ENCODE data around the gene VPS4B.

DNA sequence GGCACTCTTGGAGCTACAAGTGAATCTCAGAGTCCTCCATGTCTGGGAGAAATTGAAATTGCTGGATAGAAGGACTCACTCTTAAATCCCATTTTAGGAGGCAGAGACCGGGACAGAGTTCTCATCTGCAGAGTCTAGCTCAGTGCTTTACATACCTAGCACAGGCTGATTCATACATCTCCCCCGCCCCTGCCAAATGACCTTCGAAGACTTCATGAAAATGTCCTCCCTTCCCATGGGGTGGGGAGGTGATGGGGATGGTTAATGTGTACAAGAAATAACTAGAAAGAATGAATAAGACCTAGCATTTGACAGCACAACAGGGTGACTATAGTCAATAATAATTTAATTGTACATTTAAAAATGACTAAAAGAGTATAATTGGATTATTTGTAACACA, 46.3 kb upstream of the VPS4B start:
- TF ChIP-seq, protein P1, sequence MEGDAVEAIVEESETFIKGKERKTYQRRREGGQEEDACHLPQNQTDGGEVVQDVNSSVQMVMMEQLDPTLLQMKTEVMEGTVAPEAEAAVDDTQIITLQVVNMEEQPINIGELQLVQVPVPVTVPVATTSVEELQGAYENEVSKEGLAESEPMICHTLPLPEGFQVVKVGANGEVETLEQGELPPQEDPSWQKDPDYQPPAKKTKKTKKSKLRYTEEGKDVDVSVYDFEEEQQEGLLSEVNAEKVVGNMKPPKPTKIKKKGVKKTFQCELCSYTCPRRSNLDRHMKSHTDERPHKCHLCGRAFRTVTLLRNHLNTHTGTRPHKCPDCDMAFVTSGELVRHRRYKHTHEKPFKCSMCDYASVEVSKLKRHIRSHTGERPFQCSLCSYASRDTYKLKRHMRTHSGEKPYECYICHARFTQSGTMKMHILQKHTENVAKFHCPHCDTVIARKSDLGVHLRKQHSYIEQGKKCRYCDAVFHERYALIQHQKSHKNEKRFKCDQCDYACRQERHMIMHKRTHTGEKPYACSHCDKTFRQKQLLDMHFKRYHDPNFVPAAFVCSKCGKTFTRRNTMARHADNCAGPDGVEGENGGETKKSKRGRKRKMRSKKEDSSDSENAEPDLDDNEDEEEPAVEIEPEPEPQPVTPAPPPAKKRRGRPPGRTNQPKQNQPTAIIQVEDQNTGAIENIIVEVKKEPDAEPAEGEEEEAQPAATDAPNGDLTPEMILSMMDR (IDR thresholded peaks at IDR 0.05; ENCODE audit: low read length) = no peak
- no peak for TF ChIP-seq EZH2phosphoT487 (IDR thresholded peaks at IDR 0.05; ENCODE audit: low read length)

Data from MM.1S (cell line).